ENCODE results near the gene RGMA.

DNA sequence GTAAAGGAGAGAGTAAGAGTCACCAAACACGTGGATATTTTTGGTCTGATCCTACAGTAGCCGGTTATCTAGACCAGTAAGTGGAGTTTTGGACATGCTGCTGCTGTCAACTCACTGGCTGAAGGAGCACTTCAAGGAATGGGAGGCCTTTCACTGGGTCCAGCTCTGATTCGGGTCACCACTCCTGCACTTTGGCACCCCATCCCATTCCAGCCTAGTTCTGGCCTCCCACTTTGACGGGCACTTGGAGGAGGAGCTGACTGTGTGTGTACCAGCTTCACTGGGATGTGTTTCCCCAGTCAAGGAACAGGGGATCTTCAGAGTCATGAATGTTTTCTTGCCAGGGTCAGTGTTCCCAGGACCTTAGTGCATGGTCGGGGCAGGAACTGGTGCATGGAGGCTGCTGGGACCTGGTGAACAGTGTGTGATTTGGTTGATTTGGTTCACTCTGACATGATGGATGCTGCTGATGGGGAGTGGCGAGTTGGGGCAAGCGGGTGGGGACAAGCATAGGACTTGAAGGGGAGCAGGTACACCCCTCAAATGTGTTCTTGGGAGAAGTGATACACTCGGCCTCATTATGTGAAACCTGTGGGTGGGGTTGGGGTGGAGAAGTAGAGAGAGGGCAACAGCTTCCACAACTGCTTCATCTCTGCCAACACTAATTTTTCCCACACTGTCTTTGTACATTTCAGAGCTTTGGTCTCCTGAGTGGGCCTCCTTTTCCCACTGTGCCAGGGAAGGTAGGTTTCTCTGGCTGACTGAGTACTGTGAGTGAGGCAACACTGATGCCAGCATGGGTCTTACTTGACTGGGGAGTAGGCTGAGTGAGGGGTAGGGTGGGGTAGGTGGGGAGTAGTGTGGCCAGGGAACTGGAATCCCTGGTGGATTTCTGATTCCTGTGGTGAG, 64.0 kb downstream of the RGMA start:
- TF ChIP-seq CTCF (conservative IDR thresholded peaks at IDR 0.05 in 1 of 2, IDR thresholded peaks at IDR 0.05 in 1 of 2; ENCODE audit: low read depth in 1 of 2, low read length in 2 of 2) (no peak), EZH2 (IDR thresholded peaks at IDR 0.05; ENCODE audit: low read length, missing control alignments) (no peak)
